Measurements from ENCODE around the gene HMGN3. TPM values are rescaled to one million over a fixed set of nuclear protein-coding genes. Genes with fewer than 3 reads are reported as not detected.

The HMGN3 gene
- total RNA-seq, 1 donor from 2014 or later = 55.0 TPM

DNA sequence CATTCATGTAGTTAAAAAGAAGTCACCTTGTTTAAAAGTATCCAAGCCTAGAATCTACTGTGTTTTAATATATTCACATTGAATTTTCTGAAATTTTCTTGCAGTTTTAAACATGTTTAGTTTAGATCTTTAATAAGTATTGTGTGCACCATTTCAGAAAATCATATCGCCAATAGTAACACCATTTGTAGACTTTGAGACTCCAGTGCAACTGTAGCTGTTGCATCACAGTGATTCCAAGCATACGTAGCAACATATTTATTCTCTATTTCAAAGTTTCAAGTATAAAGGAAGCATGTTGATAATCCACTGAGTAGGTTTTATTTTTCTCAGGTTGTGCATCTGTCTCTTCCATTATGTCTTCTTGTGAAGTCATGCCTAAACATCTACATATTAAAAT lies 46.4 kb downstream of the HMGN3 start:
- peaks cover 6% of the 10 kb centered on the region for H3K9me3 Mint-ChIP-seq (ENCODE audit: unreplicated experiment)
- peaks cover 2% of the 10 kb centered on the region for H3K4me1 Mint-ChIP-seq (ENCODE audit: unreplicated experiment)
- peaks cover 2% of the 10 kb centered on the region for H3K36me3 Mint-ChIP-seq (ENCODE audit: unreplicated experiment)
- DNase-seq (ENCODE audit: extremely low spot score, unreplicated experiment) = no peak
- TF ChIP-seq, protein P1, sequence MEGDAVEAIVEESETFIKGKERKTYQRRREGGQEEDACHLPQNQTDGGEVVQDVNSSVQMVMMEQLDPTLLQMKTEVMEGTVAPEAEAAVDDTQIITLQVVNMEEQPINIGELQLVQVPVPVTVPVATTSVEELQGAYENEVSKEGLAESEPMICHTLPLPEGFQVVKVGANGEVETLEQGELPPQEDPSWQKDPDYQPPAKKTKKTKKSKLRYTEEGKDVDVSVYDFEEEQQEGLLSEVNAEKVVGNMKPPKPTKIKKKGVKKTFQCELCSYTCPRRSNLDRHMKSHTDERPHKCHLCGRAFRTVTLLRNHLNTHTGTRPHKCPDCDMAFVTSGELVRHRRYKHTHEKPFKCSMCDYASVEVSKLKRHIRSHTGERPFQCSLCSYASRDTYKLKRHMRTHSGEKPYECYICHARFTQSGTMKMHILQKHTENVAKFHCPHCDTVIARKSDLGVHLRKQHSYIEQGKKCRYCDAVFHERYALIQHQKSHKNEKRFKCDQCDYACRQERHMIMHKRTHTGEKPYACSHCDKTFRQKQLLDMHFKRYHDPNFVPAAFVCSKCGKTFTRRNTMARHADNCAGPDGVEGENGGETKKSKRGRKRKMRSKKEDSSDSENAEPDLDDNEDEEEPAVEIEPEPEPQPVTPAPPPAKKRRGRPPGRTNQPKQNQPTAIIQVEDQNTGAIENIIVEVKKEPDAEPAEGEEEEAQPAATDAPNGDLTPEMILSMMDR (IDR thresholded peaks at IDR 0.05) = no peak
- no peak overlapping the region for H3K4me3 Mint-ChIP-seq (ENCODE audit: unreplicated experiment)
- no peak overlapping the region for H3K27ac Mint-ChIP-seq (ENCODE audit: unreplicated experiment)
- peaks cover 23% of the 10 kb centered on the region for H3K27me3 Mint-ChIP-seq (ENCODE audit: unreplicated experiment)

DNA sequence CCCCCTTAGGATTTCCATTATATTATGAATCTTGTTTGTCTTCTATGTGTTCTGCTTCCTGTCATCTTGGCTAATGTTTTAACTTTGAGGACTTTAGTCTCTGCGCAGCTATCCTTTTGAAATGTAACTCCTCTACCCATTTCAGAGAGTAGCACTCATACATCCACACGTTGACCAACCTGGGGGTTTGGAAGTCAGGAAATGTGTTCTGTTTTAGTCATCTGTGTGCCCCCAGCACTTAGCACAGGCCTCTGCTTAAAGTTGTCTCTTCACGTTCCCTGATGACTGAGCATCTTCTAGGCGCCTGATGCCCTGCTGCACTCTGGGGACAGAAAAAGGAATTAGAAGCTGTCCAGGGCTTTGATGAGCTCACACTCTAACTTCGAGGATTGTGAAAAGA lies 47.9 kb downstream of the HMGN3 start:
- H3K9me3 Mint-ChIP-seq (ENCODE audit: unreplicated experiment) = peaks cover 3% of the 10 kb centered on the region
- no peaks in the 10 kb centered on the region for H3K36me3 Mint-ChIP-seq (ENCODE audit: unreplicated experiment)
- peaks cover 26% of the 10 kb centered on the region for H3K27me3 Mint-ChIP-seq (ENCODE audit: unreplicated experiment)
- TF ChIP-seq, protein P1 (IDR thresholded peaks at IDR 0.05) = no peak
- DNase-seq (ENCODE audit: extremely low spot score, unreplicated experiment) = no peak
- no peak overlapping the region for H3K27ac Mint-ChIP-seq (ENCODE audit: unreplicated experiment)
- H3K4me1 Mint-ChIP-seq (ENCODE audit: unreplicated experiment) = peaks cover 2% of the 10 kb centered on the region
- H3K4me3 Mint-ChIP-seq (ENCODE audit: unreplicated experiment) = no peak overlapping the region

DNA sequence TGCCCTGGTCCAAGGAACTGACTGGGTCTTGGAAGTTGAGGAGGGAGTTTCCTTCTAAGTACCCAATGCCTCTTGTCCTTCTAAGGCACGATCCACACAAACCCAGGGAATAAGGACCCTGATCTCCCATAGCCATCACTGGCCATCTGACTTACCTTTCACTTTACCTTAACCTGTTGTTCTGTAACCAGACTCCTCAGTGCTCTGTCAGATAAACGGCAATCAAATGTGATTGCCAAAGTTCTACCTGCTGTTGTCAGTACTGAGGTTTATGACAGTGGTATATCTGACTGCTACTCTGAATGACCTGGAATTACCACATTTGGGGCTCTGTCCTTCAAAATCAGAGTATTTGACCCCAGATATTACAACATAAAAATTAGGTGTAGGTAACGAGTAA lies 49.8 kb downstream of the HMGN3 start:
- H3K9me3 Mint-ChIP-seq (ENCODE audit: unreplicated experiment) = no peaks in the 10 kb centered on the region
- H3K27me3 Mint-ChIP-seq (ENCODE audit: unreplicated experiment) = peaks cover 37% of the 10 kb centered on the region
- H3K4me3 Mint-ChIP-seq (ENCODE audit: unreplicated experiment) = no peak overlapping the region
- TF ChIP-seq, protein P1 (IDR thresholded peaks at IDR 0.05) = no peak
- H3K4me1 Mint-ChIP-seq (ENCODE audit: unreplicated experiment) = peaks cover 2% of the 10 kb centered on the region
- no peaks in the 10 kb centered on the region for H3K36me3 Mint-ChIP-seq (ENCODE audit: unreplicated experiment)
- H3K27ac Mint-ChIP-seq (ENCODE audit: unreplicated experiment) = no peak overlapping the region
- no peak for DNase-seq (ENCODE audit: extremely low spot score, unreplicated experiment)

DNA sequence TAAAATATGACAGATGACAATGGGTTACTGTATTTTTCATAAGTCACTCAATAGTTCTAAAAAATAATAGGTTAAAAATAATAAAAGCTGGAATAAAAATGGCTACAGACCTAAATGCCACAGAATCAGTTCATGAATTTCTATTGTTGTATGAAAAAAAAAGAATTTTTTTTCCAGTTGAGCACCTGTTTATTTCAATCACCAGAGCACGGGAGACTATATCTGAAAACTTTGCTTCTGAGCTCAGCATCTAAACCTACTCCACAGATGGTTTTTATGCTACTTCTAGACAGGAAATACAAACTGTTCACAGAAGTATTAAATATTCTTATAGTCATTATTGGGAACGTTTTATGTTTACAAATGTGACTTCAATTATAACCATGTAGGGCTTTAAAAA lies 50.4 kb downstream of the HMGN3 start:
- TF ChIP-seq, protein P1 (IDR thresholded peaks at IDR 0.05) = no peak
- no peak for DNase-seq (ENCODE audit: extremely low spot score, unreplicated experiment)
- H3K4me3 Mint-ChIP-seq (ENCODE audit: unreplicated experiment) = no peak overlapping the region
- no peak overlapping the region for H3K27ac Mint-ChIP-seq (ENCODE audit: unreplicated experiment)
- no peaks in the 10 kb centered on the region for H3K4me1 Mint-ChIP-seq (ENCODE audit: unreplicated experiment)
- no peaks in the 10 kb centered on the region for H3K36me3 Mint-ChIP-seq (ENCODE audit: unreplicated experiment)
- peaks cover 33% of the 10 kb centered on the region for H3K27me3 Mint-ChIP-seq (ENCODE audit: unreplicated experiment)
- no peaks in the 10 kb centered on the region for H3K9me3 Mint-ChIP-seq (ENCODE audit: unreplicated experiment)

DNA sequence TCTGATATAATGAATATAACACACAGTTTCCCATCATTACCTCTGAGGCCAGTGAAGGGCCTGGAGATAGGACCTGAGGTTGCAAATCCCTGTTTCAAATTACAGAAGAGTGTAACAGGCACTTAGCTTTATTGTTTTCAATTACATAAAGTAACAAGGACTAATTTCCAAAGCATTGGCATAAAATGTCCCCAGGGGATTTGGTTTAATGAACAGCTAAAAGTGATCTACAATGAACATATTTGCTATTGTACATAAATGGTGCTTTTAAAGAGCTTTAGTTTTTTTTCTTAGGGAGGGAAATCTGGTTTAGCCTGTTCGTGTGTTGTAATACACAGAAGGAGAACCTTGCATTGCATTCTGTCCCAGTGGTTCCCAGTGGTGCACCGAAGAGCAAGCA lies 54.4 kb downstream of the HMGN3 start:
- H3K27ac Mint-ChIP-seq (ENCODE audit: unreplicated experiment) = no peak overlapping the region
- DNase-seq (ENCODE audit: extremely low spot score, unreplicated experiment) = no peak
- TF ChIP-seq, protein P1 (IDR thresholded peaks at IDR 0.05) = no peak
- peaks cover 17% of the 10 kb centered on the region for H3K27me3 Mint-ChIP-seq (ENCODE audit: unreplicated experiment)
- H3K4me1 Mint-ChIP-seq (ENCODE audit: unreplicated experiment) = no peaks in the 10 kb centered on the region
- H3K9me3 Mint-ChIP-seq (ENCODE audit: unreplicated experiment) = peaks cover 12% of the 10 kb centered on the region
- H3K4me3 Mint-ChIP-seq (ENCODE audit: unreplicated experiment) = no peak overlapping the region
- no peaks in the 10 kb centered on the region for H3K36me3 Mint-ChIP-seq (ENCODE audit: unreplicated experiment)
